Measurements from ENCODE around the gene MX1.

GRCh38 chr21:41397471-41397891 is 28.6 kb upstream of the MX1 start:
- no peak for TF ChIP-seq POLR2A (IDR thresholded peaks at IDR 0.05; ENCODE audit: low read length)
- no peak for TF ChIP-seq GATA1 (IDR thresholded peaks at IDR 0.05; ENCODE audit: low read depth, low read length)

All from erythroblast (primary cell).